GM18508 (cell line): Measurements from ENCODE around the gene LRRC17.
A peak's percentile ranks its signal among the peaks of the same experiment; 100 is the strongest.

Source experiments
- ATAC-seq: cut with Tn5 transposase; IDR thresholded peaks from one replicate; pipeline ENCODE4 v1.9.1; 2021; ENCODE audit warnings: moderate number of reproducible peaks; ENCODE audit not compliant: insufficient read depth, unreplicated experiment

LRRC17 gene, protein sequence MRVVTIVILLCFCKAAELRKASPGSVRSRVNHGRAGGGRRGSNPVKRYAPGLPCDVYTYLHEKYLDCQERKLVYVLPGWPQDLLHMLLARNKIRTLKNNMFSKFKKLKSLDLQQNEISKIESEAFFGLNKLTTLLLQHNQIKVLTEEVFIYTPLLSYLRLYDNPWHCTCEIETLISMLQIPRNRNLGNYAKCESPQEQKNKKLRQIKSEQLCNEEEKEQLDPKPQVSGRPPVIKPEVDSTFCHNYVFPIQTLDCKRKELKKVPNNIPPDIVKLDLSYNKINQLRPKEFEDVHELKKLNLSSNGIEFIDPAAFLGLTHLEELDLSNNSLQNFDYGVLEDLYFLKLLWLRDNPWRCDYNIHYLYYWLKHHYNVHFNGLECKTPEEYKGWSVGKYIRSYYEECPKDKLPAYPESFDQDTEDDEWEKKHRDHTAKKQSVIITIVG

DNA sequence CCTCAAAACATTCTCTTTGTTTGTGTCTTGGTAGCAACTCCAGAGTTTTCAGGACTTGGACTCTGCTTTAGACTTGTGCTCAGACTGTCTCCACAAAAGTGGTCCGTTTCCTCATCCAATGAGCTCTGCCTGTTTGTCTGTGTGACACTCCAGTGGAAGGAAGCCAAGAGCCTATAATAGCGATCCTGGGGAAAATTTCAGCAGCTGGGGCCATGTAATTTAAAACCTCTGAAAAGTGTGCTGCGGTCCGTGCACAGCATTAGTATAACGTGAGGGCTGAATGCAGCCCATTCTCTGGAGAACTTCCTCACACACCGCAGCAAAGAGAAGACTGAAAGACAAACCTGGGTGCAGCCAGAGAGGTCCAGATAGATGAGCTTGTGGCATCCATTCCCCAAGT, at the start of gene LRRC17:
Gene LRRC17, plus strand, starts transcription at position 259 of the 400 bp plus-strand sequence. CDS start 20,914 bp downstream, outside the sequence.
- ATAC-seq = no peak

DNA sequence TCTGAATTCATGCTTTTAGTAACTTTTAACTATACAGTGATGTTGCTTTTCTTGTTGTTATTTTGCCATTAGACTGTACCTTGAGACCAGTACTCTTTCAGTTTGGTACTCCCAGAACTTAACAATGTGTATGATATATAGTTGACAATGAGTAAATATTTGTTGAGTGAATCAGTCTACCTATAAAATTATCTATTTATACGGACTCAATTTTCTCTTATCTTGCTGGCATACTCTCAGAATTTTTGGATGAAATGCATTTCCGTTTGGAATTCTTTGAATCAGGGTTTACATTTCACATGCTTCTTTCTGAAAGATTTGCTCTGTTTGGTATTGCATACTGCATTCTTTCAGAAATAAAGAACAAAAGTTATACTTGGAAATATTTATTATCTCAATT, 47.8 kb upstream of the LRRC17 start:
- ATAC-seq = no peak

DNA sequence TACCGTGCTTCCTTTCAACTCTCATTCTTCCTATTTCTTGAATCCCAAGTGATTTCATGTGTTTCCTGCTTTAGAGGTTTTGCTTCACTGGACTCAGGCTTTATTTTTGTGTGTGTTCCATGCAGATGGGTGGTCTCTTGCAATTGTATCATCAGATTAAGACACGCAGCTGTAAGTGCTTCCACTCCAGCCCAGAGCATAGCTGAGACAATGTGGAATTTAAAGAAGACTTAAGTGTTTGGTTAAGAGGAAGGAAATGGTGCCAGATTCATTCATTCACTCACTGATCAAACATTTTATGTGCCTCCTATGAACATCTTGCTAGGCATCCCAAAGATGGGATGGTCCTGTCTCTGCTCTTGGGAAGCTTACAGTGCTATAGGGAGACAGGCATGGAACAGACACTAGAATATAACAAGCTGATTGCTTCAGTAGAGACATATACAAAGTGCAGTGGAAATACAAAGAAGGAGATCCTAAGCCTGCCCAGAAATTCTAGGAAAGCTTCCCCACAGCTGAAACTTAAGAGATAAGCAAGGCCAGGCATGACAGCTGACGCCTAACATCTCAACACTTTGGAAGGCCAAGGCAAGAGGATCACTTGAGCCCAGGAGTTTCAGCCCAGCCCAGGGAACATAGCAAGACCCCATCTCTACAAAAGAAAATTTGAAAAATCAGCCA, 46.1 kb upstream of the LRRC17 start:
- no peak for ATAC-seq

DNA sequence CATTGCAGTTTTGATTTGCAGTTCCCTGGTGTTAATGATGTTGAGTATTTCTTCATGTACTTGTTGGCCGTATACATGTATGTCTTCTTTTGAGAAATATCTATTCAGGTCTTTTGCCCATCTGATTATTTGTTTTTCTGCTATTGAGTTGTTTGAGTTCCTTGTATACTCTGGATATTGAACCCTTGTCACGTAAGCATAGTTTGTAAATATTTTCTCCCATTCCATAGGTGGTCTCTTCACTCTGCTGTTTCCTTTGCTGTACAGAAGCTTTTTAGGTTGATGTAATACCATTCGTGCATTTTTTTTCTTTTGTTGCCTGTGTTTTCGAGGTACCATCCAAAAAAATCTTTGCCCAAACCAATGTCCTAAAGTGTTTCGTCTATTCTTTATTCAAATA, 43.6 kb upstream of the LRRC17 start:
- ATAC-seq = no peak

DNA sequence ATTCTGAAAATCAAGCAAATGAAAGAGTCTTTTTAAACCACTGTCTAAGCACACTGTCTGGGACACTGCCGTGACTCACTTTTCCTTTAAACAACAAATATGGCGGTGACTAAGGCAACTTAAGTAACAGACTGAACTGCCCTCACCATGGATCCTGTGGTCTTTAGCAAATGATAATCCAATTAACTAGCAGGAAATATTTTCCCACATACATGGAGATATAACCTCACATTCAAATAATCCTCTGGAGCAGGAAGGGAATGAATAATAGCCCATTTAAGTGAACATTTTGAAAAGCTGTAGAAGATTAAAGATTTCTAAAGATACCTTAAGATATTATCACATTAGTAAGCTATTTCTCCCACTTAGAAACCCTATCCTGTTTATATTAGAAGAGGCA, 40.3 kb upstream of the LRRC17 start:
- ATAC-seq = no peak

DNA sequence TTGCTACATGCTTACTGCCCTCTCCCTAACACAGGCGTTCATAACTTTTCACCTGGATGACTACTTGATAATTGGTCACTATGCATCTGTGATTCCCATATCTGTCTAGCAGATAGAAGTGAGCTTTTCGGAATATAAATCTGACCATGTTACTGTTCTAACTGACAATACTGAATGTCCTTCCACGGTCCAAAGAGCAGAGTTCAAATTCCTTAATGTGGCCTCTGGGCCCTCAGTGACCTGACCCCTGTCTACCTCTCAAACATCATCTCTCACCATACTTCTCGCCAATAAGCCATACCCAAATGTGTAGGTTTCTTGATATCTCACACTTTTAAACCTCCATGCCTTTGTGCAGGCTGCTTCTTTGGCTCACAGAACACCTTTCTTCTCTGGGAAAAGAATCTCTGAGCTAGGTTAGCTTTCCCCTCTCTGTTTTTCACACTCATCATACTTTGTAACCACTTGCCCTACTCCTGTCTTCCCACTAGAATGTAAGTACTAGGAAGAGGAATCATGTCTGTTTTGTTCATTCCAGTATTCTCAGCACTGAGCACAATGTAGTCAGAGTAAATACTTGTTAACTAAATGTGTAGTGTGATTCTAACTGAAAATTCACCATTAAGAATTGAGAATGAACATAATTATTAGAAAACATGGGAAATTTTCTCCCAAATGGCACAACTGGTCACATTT, 39.2 kb upstream of the LRRC17 start:
- ATAC-seq = peak; percentile 28

DNA sequence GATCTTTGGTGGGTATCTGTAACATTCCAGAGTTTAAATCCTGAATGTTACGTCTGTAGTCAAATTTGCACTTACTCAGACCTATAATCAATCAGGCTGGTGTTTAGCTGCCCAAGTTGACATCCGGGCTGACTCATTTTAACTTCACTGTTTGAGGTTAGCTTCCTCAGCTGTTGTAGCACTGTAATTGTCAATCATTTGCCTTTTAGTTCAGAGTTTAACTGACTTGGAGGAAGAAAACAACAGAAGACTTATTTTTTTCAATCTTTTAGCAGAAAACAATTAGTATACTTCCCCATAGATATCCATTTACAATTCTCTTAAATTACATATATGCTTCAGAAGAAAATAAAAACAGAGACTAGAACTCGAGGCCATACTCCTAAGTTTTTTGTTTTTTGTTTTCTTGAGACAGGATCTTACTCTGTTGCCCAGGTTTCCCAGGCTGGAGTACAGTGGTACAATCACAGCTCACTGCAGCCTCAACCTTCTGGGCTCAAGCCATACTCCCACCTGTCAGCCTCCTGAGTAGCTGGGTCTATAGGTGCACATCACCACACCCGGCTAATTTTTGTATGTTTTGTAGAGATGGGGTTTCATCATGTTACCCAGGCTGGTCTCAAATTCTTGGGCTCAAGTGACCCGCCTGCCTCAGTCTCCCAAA, 38.5 kb upstream of the LRRC17 start:
- ATAC-seq = peak; percentile 98

DNA sequence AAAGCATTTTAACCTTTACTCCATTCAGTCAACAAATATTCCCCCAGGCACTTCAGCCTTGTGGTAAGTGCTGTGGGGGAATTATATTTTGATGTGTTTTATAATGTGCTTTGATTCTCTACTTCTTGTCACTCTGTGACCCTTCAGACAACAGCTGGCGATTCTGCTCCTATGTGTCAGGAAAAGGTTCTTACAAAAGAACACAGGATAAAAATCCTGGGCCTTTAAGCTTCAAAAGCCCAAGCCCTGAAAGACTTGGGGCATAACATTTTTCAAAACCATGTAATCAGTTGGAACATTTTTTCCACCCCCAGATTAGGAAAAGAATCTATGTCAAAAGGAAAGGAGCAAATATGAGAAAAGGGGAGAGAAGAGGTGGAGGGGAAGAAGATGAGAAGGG, 37.8 kb upstream of the LRRC17 start:
- ATAC-seq = no peak

DNA sequence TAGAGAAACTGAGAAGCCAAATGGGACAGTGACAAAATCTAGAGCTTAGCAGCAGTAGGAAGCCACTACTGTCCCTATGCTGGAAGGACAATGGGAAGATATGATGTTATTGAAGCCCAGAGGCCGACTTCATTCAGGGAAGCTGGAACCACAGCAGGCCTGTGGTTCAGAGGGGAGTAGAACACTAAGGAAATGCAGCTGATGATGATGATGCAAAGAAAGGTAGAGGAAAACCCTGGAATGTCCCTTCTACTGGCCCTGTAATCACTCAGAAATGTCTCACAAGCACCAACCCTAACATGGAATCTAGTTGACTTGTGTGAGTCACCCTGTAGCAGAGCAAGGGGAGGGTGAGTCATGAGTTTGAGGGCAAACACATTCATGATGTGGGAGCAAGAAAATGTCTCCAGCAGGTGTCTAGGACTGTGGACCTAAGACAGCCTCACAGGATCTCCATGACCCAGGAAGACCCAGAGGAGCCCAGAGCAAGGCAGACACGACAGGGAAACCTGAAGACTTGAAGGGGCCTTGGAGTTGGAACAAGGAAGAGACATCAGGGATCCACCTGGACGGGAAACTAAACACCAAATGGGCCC, 37.0 kb upstream of the LRRC17 start:
- no peak for ATAC-seq

DNA sequence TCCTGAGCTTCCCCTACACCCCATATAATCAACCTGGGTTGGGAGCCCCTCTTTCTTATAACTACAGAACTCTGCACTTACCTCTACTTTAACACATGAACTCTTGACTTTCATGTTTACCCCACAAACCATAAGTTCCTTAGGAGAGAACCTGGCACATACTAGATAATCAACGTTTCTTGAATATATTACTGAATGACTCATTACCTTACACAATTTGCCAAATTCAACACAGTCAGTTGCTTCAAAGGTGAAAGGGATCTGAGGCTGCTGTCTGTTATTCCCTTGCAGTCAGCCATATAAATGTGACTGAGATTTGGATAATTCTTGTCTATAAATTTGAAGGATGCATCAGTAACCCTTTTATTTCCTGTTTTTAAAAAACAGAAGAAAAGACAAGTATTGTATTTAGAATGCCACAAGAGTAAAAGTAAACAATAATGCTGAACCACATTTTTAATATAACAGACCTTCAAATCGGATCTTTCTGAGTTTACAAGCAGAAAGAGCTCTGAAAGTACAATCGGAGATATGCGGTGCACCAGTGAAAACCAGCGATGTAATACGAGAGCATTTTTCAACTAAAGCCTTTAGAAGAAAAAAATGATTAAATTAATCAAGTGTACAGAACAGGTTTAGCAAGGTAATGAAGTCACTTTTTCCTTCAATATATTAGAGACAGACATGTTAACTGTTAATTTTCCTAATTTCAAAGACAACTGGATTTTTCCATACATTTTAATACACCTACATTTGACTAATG, 29.5 kb upstream of the LRRC17 start:
- no peak for ATAC-seq

DNA sequence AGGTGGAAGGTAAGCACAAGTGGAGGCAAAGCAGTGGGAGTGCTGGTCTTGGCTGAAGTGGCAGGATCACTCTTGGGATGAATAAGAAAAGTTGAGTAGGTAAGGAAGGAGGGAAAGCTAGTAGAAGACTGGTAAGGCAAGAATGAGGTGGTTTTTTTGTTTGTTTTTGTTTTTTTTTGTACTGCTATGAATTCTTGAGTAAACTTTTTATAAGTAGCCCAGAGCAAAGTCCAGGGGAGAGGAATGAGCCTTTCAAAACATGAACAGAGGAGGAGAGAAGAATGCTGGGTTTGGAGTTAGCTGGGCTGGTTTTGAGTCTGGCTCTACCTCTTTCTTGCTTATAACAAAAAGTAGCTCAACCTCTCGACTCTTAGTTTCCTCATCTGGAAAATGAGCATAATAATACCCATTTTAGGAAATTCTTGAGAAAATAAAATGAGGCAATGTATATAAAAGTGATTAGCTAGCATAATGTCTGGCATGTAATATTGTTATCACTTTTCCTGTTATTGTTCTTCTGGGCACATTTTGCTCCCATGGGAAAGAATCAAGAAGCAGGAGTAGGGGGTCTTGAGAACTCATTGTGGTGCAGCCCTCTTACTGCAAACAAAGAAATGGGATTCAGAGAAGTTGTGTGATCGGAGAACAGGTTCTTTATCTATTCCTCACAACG, 24.1 kb upstream of the LRRC17 start:
- ATAC-seq = no peak

DNA sequence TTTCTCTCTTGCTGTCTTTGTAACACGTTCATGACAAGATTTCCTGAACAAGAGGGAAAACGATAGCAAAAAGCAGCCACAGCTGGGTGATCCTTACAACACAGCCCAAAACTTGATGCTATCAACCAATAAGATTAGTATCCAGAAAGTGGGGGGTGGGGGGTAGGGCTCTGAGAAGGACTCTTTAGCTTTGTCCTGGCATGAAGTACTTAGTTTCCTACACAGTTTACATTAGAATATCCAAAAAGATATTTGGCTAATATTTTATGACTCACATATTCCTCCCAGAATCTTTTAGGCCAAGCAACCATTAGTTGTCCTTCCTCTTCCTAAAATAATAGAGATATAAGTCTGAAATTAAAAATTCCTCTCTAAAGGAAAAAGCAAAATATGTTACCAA, 22.9 kb upstream of the LRRC17 start:
- no peak for ATAC-seq

DNA sequence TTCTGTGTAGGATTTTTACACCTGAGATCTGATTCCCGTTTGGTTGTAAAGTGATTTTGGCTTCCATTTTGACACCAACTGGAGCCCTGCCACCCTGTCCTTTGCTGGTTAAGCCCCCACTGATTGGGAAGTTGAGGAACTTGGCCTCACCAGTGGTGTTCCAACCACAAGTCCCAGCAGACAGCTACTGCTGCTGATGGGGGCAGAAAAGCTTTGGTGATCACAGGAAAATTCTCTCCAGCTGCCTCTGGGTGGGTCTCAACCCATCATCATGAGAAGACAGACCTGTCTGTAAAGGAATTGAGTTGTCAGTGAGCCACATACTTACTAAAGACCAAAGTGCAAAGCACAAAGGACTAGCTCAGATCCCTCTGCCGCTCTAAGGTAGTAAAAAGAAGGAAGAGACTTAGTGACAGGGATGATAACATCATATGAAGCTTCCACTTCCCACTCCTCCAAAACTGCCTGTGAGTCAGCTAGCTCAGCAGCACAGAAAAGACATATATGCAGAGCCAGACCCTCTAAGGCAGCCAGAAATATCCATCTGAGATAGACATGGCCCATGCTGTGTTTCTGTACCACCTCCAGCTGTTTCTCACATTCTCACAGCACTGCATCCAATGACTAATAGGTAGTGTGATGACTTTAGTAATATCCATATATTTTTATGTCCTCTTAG, 22.4 kb upstream of the LRRC17 start:
- ATAC-seq = no peak

DNA sequence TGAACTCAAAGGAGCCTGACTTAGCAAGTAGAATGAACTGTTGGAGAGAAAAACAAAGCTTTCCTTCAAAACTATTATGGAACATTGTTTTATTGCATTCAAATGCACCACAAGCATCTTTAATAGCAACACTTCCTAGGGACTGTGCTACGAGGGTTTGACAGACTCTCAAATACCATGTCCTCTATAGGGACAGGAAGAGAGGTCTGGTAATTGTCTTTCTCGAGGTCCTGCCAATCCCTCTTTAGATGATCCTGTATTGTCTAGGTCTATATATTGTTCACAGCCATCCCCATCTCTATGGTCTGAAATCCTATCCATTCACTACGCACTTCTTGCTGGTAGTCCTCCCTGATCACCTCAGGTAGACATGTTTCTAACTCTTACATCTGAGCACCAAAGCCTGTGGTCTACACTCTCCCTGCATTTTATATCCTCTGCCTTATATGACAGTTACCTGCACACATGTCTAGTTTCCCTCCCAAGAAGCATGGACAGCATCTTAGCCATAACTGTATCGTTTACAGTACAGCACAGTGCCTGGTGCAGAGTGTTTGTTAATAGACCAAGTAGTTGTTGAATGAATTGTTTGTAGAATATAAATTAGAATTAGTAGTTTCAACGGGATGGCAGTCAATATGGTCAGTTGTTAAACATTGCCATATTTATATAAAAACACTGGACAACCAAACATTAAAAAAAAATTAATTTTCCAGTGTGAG, 21.7 kb upstream of the LRRC17 start:
- ATAC-seq = no peak

DNA sequence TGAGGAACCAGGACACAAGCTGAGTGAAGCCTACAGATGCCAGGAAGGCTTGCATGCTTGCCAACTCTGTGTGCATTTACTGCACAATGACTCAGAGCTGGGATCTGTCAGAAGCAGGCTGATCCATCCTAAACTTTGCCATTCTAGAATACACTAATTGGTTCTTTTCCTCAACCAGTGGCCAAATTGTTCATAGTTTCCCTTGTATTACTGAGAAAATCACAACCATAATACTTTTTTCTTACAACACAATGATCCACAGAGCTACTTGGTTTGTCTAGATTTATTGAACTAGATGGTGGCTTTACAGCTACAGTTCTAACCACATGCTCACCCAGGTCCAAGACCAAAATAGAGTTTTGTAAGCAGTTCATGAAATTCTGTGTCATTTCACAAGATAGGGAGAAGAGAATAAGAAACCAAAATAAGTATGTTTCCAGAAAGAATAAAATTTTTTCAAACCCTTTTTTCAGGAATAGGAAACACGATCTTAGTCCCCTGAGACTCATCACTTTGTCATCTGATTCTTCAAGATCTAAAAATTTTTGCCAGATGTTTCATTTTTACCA, 21.0 kb upstream of the LRRC17 start:
- ATAC-seq = no peak

DNA sequence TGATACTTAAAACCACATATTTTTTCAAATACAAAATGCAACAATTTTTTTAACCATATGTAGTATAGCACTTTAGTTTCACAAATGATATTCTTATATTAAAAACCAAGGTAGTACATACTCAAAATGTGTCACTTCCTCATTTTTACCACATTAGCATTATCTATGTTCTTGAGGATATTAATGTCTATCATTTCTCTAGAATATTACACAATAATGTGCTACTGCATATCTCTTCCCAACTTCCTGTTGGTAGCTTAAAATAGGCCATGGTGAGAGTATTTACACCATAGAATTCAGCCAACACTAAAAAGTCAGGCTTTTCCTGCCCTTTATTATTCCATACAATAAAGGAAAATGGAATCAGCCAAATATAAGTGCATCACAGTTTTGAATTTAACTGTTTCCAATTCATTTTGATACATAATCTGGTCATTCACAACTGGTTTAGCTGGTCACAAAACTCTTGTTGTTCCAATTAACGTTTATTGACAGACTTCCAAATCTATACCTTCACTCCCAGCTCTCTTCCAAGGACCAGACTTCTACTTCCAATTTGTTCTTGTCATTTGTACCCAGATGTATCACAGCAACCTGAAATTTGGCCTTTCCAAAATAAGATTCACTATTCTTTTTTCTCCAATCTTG, 20.0 kb upstream of the LRRC17 start:
- no peak for ATAC-seq

DNA sequence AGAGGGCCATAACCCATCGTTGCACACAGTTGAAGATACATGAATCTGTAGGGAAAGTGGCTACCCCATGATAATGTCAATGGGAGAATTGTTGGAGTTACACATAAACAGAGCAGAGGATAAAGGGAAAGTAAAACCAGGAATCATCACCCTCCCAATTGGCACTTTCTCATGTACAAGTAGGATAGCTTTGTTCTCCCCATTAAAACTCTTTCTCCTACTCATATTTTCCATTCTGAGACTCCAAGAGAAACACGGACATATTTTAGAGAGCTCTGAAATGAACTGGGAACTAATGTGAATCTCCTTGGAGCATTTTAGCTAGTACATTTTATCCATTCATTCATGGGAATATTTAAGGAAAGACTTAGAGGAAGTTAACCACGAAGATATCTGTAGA, 17.2 kb upstream of the LRRC17 start:
- no peak for ATAC-seq
